Limb (tissue), 2 donors: ENCODE measurements around the gene TPM1.

Experiments used
- DNase-seq, 2 donors: peaks; one replicate each; pipeline ENCODE4 v3.0.0-alpha.2; 2016; ENCODE audit errors: extremely low spot score in 2 of 2

Gene TPM1

DNA sequence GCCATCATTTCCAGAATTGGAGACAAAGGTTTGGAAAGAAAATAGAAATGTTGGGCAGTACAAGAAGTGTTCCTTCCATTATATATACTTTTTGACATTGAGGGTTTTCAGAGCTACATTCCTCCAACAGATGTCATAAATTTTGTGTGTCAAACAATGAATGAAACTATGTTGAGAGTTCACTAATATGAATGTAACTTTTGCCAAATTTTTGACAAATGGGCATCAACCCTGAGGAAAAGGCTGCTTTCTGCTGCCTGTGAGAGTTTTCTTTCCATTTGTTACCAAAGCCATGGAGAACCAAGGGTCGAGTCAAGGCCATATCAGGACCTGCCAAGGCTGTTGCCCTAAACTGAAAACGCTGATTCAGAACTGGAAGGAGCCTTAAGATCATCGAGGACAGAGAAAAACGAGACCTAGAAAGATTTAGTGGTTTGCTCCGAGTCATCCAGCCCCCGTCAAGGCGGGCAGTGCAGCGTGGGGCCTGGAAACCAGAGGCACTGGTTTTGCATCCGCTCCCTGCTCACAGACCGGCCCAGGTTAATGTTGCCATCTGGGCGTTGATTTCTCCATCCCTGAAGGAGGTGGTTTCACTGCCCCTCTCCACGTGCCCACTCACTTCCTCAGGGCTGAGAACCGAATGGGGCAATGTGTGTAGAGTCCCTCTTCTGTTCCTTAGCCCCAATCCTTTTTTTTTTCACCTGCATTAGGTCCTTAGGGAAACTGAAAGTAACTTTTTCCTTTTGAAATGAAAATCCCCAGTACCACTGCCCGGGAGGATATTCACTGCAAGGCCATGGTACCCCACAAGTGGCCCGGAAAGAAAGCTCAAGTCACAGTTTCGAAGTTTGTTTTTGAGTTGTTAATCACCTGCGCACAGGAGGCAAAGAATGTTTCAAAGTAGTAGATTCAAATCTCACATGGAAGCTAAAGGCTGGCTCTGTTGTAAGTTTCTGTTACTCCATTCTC is 32.8 kb downstream of the TPM1 start:
- DNase-seq, result no peak

DNA sequence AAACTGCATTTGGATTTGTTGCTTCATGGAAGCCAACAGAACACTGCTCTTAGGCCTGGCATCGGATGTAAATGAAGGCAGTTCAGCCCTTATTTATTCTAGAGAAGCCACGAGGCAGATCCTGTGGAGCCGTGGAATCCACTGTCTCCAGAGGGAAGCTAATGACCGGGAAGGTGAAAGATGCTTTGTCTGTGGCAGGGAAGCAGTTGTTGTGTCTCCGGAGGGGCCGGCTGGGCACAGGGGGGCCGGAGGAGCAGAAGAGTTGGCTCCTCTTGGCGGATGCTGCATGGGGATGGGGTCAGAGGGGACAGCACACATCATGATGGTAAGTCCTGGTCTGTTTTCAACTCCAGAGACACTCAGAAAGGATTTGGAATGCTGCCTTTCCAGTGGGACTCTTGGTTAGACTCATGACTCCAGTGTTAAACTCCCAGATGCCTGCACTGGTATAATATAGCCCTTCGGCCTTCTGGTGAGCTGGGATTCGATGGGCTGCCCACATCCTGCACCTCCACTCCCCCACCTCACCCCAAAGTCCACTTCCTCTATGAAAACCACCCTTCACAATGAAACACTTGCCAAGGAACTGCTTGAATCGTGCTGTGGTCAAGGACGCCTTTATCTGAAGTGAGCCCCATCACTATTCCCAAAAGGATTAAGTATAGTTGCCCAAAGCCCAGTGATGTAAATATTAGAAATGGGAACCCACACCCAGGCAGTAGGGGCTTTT is 33.6 kb downstream of the TPM1 start:
- DNase-seq, result no peak

DNA sequence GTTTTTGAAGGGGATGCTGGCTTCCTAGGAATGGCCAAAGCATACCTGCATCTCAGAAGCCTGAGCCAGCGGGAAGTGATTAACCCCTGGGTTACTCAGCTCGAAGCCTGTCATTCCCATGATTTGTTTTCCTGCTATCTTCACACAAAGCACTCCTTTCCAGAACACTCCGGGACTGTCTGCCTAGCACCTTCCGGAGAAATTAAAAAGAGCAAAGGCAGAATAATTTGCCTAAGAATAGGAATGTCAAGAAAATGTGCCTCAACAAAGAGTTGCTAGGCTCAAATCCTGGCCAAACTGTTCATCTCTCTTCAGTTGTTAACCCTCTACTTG is 34.1 kb downstream of the TPM1 start:
- no peak for DNase-seq

DNA sequence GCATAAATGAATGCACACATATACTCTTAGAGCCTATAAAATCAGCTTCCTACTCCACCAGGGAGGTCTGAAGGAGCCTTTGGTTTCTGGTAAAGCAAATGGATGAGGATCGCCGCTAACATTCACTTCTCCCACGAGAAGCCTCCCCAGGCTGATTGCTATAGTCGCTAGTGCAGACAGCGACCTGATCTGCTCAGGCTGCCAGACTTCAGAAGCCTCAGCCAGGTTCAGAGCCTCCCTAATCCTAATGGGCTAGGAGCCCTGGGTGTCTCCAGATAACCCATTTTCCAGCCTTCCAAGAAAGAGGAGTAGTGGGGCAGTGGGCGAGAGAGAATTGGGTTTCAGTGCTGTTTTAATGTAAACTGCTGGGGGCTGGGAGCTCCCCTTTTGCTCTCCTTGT is 35.4 kb downstream of the TPM1 start:
- DNase-seq, result no peak

DNA sequence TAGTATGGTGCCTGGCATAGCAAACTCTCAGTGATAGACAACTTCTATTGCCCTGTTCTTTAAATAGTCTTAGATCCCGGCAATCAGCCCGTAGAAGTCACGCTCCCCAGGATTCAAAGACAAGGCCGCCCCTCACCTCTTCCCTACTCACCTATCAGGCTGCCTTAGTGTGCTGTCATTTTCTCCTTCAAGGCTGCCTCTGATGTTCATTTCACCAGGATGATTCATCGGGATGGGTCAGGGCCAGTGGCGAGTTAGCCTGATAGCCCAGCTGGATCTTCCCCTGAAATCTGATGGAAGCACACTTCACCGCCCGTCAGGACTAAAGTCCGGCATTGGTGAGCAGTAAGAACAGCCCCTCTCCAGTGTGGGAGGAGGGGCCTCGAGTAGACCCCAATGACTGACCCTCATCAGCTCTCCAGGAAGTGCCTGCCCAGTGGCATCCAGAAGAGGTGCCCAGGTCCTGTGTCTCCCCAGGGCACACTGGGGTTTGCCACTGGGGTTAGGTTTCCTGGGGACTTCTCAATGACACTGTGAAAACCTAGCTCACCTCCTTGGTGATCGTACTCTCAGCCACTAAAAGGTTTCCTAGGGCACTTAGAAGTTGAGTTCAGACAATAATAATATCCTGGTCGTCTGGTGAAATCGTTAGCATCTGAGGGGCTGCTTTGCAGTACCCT is 37.5 kb downstream of the TPM1 start:
- no peak for DNase-seq

DNA sequence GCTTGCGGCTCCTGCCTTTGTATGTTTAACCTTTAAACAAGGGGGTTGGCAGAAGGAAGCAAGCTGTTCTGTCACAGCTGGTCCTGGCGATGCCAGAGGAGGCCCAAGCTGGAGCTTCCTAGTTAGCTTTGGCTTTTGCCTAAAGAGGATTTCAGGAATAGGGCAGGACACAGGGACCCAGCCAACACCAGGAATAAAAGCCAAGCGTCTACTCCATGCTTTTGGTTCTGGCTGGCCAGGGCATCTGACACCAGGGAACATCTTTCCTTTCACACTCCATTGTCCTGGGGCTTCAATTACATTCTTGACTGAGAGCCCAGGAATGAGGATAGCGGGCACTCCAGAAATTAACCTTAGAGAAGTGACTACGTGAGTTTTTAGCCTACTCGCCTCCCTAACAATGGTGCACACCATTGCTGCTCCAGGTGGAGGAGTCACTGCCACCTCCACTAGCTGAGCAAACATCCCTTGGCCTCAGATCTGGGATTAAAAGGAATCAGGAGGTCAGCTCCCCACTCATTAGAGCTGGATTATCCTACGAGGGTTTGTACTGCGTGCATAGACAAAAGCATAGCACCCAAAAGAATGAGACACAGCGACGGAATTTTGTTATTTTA is 38.2 kb downstream of the TPM1 start:
- no peak for DNase-seq

- no peak for DNase-seq
These were observed 39.8 kb downstream of the TPM1 start for GRCh38 chr15:63082366-63082765.

DNA sequence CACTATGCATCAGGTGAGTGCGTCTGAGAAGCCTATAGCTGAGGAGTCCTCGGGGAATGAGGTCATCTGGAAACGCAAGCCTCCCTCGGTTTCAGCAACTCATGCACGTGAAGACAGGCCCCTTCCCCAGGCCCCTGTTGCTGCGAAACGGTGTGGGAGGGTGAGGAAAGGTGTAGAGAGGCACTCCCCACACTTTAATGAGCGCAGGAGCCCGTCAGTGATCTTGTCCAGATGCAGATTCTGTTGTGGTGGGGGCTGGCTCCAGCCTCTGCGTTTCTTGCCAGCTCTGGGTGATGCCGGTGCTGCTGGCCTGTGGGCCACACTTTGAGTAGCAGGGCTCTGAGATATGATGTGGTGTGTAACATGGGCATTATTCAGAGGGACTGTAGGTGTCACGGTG is 40.5 kb downstream of the TPM1 start:
- no peak for DNase-seq

- no peak for DNase-seq
These were observed 41.0 kb downstream of the TPM1 start for GRCh38 chr15:63083541-63083940.

DNA sequence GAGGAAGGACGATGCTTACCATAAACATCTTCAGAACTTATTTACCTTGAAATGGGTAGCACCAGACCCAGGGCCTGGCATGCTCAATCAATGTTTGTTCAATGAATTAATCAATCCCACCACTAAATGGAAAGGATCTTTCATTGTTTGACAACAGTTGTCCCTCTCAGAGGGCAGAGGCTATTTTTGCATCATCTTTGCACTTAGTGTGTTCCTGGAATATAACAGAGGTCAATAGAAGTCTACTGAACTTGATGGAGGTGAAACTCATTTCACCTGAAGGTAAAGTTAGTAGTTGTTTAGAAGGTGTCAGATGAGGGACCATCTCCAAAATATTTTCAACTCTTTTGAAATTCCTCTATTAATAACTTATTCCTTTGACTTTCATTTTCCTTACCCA is 42.3 kb downstream of the TPM1 start:
- no peak for DNase-seq

GRCh38 chr15:63085289-63085688 is 42.7 kb downstream of the TPM1 start:
- DNase-seq, result no peak

- DNase-seq, result no peak
These were observed 43.7 kb downstream of the TPM1 start for GRCh38 chr15:63086271-63086670.

- no peak for DNase-seq
These were observed 44.4 kb downstream of the TPM1 start for GRCh38 chr15:63086947-63087346.

DNA sequence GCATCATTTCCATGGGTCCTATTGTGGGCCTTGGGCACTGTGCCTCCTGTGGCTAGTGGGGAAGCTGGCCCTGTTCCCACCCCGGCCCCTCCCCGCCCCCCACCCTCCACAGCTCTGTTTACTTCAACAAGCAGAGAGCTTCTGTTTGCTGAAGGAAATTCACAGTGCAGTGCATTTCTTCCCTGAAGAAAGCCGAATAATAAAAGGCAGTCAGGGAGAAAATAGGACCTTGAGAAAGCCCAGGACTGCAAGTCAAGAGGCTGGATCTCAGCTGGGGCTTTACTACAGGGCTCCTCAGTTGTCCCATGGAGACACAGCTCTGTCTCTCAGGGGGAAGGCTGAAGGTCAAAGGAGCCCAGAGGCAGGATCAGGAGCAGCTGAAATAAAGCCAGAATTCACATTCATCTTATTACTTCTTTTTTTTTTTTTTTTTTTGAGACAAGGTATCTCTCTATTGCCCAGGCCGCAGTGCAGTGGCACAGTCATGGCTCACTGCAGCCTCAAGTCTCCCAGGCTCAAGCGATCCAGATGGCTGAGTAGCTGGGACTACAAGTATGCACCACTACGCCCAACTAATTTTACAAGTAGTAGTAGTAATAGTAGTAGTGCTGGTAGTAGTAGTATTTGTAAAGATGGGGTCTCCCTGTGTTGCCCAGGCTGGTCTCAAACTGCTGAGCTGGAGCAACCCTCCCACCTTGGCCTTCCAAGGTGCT is 46.1 kb downstream of the TPM1 start:
- DNase-seq, result no peak

- DNase-seq, result peak in 1 of 2 donors; percentile 73
These were observed 46.9 kb downstream of the TPM1 start for GRCh38 chr15:63089260-63090043.

DNA sequence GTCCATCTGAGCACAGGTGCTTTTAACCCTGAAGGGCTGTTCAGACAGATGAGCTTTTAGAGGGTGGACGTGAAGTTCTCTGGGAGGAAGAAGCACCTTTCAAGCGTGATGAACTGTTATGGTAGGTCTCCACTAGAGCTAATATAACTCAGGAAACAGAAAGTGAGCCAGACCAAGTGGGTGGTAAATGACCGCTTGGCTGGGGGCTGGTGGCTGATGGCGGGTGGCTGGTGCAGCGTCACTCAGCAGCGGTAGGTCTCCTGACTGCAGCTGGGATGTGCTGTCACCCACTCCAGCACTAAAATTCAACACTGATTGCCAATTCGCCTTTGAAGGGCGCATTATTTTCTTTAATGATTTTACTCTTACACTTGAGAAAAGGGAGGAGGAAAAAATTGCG is 47.9 kb downstream of the TPM1 start:
- DNase-seq, result no peak

- DNase-seq, result no peak
These were observed 48.3 kb downstream of the TPM1 start for GRCh38 chr15:63090887-63091286.

- DNase-seq, result no peak
These were observed 49.3 kb downstream of the TPM1 start for GRCh38 chr15:63091679-63092446.

DNA sequence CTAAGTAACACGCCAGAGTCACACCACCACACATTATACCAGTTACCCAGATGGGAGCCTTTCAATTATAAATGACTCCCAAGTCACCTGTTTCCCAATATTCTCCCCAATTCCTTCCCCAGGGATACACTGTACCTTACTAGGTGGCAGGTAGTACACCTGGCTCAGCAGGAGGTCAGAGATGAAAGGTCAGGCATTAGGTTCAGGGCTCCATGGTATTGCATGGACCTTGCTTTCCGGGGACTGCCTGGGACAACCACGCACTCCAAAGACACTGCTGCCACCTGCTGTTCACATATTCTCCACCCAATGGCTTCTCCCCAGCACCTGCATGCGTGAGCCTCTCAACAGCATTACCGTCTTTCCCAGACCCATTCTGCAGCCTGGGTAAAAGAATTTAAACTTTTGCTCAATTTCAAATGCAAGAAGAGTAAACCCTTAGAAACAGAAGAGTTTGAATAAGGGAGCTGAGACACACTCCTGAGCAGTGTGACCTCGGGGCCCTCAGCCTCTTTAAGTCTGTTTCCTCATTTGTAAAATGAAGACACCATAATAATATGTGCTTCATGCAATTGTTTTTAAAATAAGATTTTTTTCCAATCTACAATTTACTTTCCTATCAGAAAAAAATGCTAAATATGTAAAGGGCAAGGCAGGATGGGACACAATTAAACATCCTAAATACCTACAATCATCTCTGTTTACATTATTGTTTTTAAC is 51.1 kb downstream of the TPM1 start:
- DNase-seq, result peak; percentile 71 to 88
